HepG2 (cell line): ENCODE data around the gene ZNF213. TPM values are rescaled to one million over a fixed set of nuclear protein-coding genes. Genes with fewer than 3 reads are reported as not detected.

Source experiments
- AKAP8 ChIP-seq: sonication (generic); formaldehyde crosslinking; IDR thresholded peaks from 2 replicates; pipeline ENCODE4 v1.5.1; 2020; ENCODE audit warnings: mild to moderate bottlenecking, missing genetic modification reagents
- BRF2 ChIP-seq: sonication (generic); formaldehyde crosslinking; IDR thresholded peaks from 2 replicates; pipeline ENCODE4 v1.8.1; 2022; ENCODE audit warnings: mild to moderate bottlenecking, missing genetic modification reagents
- DNMT1 ChIP-seq: sonication (generic); formaldehyde crosslinking; IDR thresholded peaks from 2 replicates; pipeline ENCODE4 v1.5.1; 2020; ENCODE audit warnings: mild to moderate bottlenecking, missing genetic modification reagents
- FOXM1 ChIP-seq: sonication (generic); formaldehyde crosslinking; IDR thresholded peaks from 2 replicates; pipeline ENCODE4 v1.5.0; 2020; ENCODE audit warnings: missing genetic modification reagents
- MAFK ChIP-seq, 2 experiments: IDR thresholded peaks in 1 of 2; conservative IDR thresholded peaks in 1 of 2; 2 replicates each; pipeline ENCODE4 v1.6.1; 2011; ENCODE audit warnings: improper control_type of control experiment in 2 of 2, low read length in 2 of 2
- NR2F6 ChIP-seq, 2 experiments: IDR thresholded peaks; 2 replicates each; pipeline ENCODE4 v1.6.1; 2016; ENCODE audit warnings: antibody characterized with exemption in 1 of 2, mild to moderate bottlenecking in 1 of 2
- PRMT3 ChIP-seq: sonication (generic); formaldehyde crosslinking; IDR thresholded peaks from 2 replicates; pipeline ENCODE4 v1.8.1; 2022; ENCODE audit warnings: low read depth, mild to moderate bottlenecking, moderate library complexity, missing genetic modification reagents, borderline replicate concordance
- RORA ChIP-seq: sonication (generic); formaldehyde crosslinking; IDR thresholded peaks from 2 replicates; pipeline ENCODE4 v1.5.0; 2020; ENCODE audit warnings: mild to moderate bottlenecking, missing genetic modification reagents, moderate library complexity
- SMC3 ChIP-seq: IDR thresholded peaks from 2 replicates; pipeline ENCODE4 v1.6.1; 2011; ENCODE audit warnings: low read length, improper control_type of control experiment
- TEAD2 ChIP-seq: sonication (generic); formaldehyde crosslinking; IDR thresholded peaks from 2 replicates; pipeline ENCODE4 v1.9.0; 2021; ENCODE audit warnings: missing genetic modification reagents
- ZNF292 ChIP-seq: sonication (generic); formaldehyde crosslinking; IDR thresholded peaks from 2 replicates; pipeline ENCODE4 v1.8.1; 2022; ENCODE audit warnings: mild to moderate bottlenecking, low read depth, missing genetic modification reagents, borderline replicate concordance
- ZNF343 ChIP-seq: sonication (generic); formaldehyde crosslinking; IDR thresholded peaks from 2 replicates; pipeline ENCODE4 v1.4.0; 2020; ENCODE audit warnings: mild to moderate bottlenecking, missing genetic modification reagents
- ZNF597 ChIP-seq: sonication (generic); formaldehyde crosslinking; IDR thresholded peaks from 2 replicates; pipeline ENCODE4 v1.5.0; 2020; ENCODE audit warnings: missing genetic modification reagents
- polyA plus RNA-seq, 8 experiments: library from polyadenylated mRNA; depleted of rRNA in 3 of 8; stranded (reverse) in 7 of 8; unstranded in 1 of 8; fragments of >200 nt; fragmentation: Illumina TruSeq in 4 of 8; extraction: Trizol in 4 of 8; gene quantifications; 2 replicates each; pipeline versions ENCODE4 v1.2.1 to v1.2.3, GENCODE V29; 2011 to 2016; ENCODE audit warnings: low read depth in 4 of 8, missing spikeins in 1 of 8, mixed read lengths in 1 of 8; ENCODE audit not compliant: insufficient read depth in 1 of 8
- total RNA-seq, 5 experiments: library from RNA; depleted of rRNA; stranded (reverse); fragments of >200 nt; fragmentation: Illumina TruSeq; extraction: Trizol; gene quantifications; 2 replicates each; pipeline ENCODE4 v1.2.3, GENCODE V29; 2016; ENCODE audit warnings: low read depth in 1 of 5
- TF ChIP-seq, protein P1 (sequence below): sonication (generic); formaldehyde crosslinking; IDR thresholded peaks from 2 replicates; pipeline ENCODE4 v1.9.0; 2021; ENCODE audit warnings: missing genetic modification reagents, mild to moderate bottlenecking, borderline replicate concordance
- TF ChIP-seq, protein P2 (sequence below): sonication (generic); formaldehyde crosslinking; IDR thresholded peaks from 2 replicates; pipeline ENCODE4 v1.5.1; 2020; ENCODE audit warnings: mild to moderate bottlenecking, missing genetic modification reagents, moderate library complexity

Gene ZNF213
- total and polyA plus RNA-seq, 2 of the 13 experiments (the other 11 are each of a cell fraction or from before 2014, with no cell fraction given) = 0.59 to 0.97 TPM

DNA sequence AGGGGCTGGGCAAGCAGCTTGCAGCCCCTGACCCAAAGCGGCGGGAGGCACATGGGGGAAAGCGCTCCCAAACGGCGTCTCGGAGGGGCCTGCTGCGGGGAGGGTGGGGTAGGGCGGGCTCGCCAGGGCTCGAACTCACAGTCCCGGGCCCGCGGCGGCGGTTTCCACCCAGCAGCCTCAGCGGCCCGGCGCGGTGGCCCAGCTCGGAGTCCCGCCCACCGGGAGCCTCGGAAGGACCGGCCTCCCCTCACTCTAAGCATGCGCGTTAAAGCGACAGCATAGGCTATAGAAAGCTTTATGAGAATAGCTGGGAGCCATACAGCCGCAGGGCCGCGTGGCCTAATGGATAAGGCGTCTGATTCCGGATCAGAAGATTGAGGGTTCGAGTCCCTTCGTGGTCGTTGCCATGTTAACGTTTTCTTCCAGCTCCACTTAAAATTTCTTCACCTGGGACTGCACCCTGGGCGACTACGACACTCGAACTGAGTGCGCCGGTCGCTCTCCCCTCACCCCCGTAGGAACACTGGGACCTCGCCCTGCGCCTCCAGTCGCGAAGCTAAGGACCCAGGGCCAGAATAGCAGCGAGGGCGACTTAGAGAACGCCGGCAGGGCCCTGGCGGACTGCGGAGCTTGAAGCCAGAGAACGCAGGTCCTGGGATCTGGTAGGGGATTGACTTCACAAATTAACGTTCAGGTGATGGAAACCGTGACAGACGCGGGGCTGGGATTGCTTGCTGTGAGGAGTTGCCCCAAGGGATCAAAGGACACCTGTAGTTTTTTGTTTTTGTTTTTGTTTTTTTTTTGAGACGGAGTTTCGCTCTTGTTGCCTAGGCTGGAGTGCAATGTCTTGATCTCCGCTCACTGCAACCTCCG is 15.8 kb downstream of the ZNF213 start (continued):
- TF ChIP-seq AKAP8 (CRISPR knock-in tag) = peak; percentile 83; the same call in 1 of the 2 replicates
- TF ChIP-seq PRMT3 = peak; percentile 93; the same call in 1 of the 2 replicates
- TF ChIP-seq ZNF597 (CRISPR knock-in tag) = 0 out of 2 replicates have a peak, but pooled peaks have one; percentile 83
- no peak for TF ChIP-seq ZNF292 (CRISPR knock-in tag)
- TF ChIP-seq, protein P1, sequence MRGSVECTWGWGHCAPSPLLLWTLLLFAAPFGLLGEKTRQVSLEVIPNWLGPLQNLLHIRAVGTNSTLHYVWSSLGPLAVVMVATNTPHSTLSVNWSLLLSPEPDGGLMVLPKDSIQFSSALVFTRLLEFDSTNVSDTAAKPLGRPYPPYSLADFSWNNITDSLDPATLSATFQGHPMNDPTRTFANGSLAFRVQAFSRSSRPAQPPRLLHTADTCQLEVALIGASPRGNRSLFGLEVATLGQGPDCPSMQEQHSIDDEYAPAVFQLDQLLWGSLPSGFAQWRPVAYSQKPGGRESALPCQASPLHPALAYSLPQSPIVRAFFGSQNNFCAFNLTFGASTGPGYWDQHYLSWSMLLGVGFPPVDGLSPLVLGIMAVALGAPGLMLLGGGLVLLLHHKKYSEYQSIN (CRISPR knock-in tag) = no peak
- TF ChIP-seq DNMT1 (CRISPR knock-in tag) = no peak
- peak; percentile 17; the same call in 1 of the 2 replicates for TF ChIP-seq NR2F6 (IDR thresholded peaks at IDR 0.05)
- peak; percentile 45; the same call in 1 of the 2 replicates for TF ChIP-seq NR2F6 (CRISPR knock-in tag; IDR thresholded peaks at IDR 0.05)
- 0 out of 2 replicates have a peak, but pooled peaks have one; percentile 25 for TF ChIP-seq ZNF343
- TF ChIP-seq SMC3 = no peak
- no peak for TF ChIP-seq MAFK (conservative IDR thresholded peaks at IDR 0.05 in 1 of 2, IDR thresholded peaks at IDR 0.05 in 1 of 2; ENCODE audit: low read length in 2 of 2)
- TF ChIP-seq TEAD2 = no peak
- peak; percentile 74; the same call in 1 of the 2 replicates for TF ChIP-seq BRF2 (CRISPR knock-in tag)
- no peak for TF ChIP-seq RORA (CRISPR knock-in tag)
- TF ChIP-seq FOXM1 = no peak; the same call in 1 of the 2 replicates
- TF ChIP-seq, protein P2, sequence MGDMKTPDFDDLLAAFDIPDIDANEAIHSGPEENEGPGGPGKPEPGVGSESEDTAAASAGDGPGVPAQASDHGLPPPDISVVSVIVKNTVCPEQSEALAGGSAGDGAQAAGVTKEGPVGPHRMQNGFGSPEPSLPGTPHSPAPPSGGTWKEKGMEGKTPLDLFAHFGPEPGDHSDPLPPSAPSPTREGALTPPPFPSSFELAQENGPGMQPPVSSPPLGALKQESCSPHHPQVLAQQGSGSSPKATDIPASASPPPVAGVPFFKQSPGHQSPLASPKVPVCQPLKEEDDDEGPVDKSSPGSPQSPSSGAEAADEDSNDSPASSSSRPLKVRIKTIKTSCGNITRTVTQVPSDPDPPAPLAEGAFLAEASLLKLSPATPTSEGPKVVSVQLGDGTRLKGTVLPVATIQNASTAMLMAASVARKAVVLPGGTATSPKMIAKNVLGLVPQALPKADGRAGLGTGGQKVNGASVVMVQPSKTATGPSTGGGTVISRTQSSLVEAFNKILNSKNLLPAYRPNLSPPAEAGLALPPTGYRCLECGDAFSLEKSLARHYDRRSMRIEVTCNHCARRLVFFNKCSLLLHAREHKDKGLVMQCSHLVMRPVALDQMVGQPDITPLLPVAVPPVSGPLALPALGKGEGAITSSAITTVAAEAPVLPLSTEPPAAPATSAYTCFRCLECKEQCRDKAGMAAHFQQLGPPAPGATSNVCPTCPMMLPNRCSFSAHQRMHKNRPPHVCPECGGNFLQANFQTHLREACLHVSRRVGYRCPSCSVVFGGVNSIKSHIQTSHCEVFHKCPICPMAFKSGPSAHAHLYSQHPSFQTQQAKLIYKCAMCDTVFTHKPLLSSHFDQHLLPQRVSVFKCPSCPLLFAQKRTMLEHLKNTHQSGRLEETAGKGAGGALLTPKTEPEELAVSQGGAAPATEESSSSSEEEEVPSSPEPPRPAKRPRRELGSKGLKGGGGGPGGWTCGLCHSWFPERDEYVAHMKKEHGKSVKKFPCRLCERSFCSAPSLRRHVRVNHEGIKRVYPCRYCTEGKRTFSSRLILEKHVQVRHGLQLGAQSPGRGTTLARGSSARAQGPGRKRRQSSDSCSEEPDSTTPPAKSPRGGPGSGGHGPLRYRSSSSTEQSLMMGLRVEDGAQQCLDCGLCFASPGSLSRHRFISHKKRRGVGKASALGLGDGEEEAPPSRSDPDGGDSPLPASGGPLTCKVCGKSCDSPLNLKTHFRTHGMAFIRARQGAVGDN = peak; percentile 56
